Hematopoietic multipotent progenitor cell treated with erythropoietin and hydrocortisone succinate and interleukin-3 and kit ligand, for 17 days (in vitro differentiated cells): Measurements from ENCODE around the gene DAB2IP.
"Not testable (repeated sequence)": the region's sequence is repeated elsewhere in the genome, so short reads cannot be mapped to it uniquely, and the experiment has no call there.

Experiments
- DNase-seq: peaks from one replicate; pipeline ENCODE4 v3.0.0-alpha.2; 2015; ENCODE audit warnings: low spot score

The DAB2IP gene

GRCh38 chr9:121727295-121728020 lies 76.0 kb downstream of the DAB2IP start:
- DNase-seq = no peak

- no peak for DNase-seq
Observed at GRCh38 chr9:121728916-121729315, 77.5 kb downstream of the DAB2IP start.

- DNase-seq = no peak
Observed at GRCh38 chr9:121729769-121730562, 78.5 kb downstream of the DAB2IP start.

- no peak for DNase-seq
Observed at GRCh38 chr9:121731090-121731489, 79.7 kb downstream of the DAB2IP start.

GRCh38 chr9:121731919-121732318 lies 80.5 kb downstream of the DAB2IP start:
- DNase-seq = no peak

GRCh38 chr9:121732389-121732788 lies 81.0 kb downstream of the DAB2IP start:
- DNase-seq = no peak

- no peak for DNase-seq
Observed at GRCh38 chr9:121732886-121733285, 81.5 kb downstream of the DAB2IP start.

GRCh38 chr9:121734465-121734864 lies 83.0 kb downstream of the DAB2IP start:
- DNase-seq = no peak

GRCh38 chr9:121735065-121735792 lies 83.8 kb downstream of the DAB2IP start:
- no peak for DNase-seq

GRCh38 chr9:121735793-121736770 lies 84.6 kb downstream of the DAB2IP start:
- DNase-seq = no peak

GRCh38 chr9:121736934-121737462 lies 85.6 kb downstream of the DAB2IP start:
- peak; percentile 7 for DNase-seq

GRCh38 chr9:121737481-121737931 lies 86.1 kb downstream of the DAB2IP start:
- no peak for DNase-seq

GRCh38 chr9:121738411-121738810 lies 87.0 kb downstream of the DAB2IP start:
- DNase-seq = no peak

GRCh38 chr9:121738968-121739367 lies 87.5 kb downstream of the DAB2IP start:
- no peak for DNase-seq

- DNase-seq = no peak
Observed at GRCh38 chr9:121739971-121740370, 88.5 kb downstream of the DAB2IP start.

GRCh38 chr9:121741228-121741918 lies 89.9 kb downstream of the DAB2IP start:
- DNase-seq = no peak

GRCh38 chr9:121741919-121742283 lies 90.5 kb downstream of the DAB2IP start:
- not testable (repeated sequence) for DNase-seq

- DNase-seq = no peak
Observed at GRCh38 chr9:121742923-121743322, 91.5 kb downstream of the DAB2IP start.

GRCh38 chr9:121743441-121744001 lies 92.1 kb downstream of the DAB2IP start:
- no peak for DNase-seq

GRCh38 chr9:121744002-121744686 lies 92.7 kb downstream of the DAB2IP start:
- peak; percentile 28 for DNase-seq
